Upper lobe of left lung (tissue), 4 donors: Measurements from ENCODE around the gene DUSP23.

ENCODE experiments used
- CTCF ChIP-seq, 6 experiments: fragments of 450-650 bp in 4 of 6; fragments of 200-600 bp in 2 of 6; sonication (generic) in 2 of 6; IDR thresholded peaks; one replicate each; pipeline ENCODE4 v1.5.1; 2016 to 2019; ENCODE audit warnings: antibody characterized with exemption in 6 of 6
- EP300 ChIP-seq, 4 donors: sonication (generic); formaldehyde crosslinking; IDR thresholded peaks; one replicate each; pipeline ENCODE4 v1.5.1; 2017; ENCODE audit warnings: antibody characterized with exemption in 4 of 4, control low read depth in 2 of 4
- POLR2A ChIP-seq, 4 donors: fragments of 450-650 bp; IDR thresholded peaks; one replicate each; pipeline ENCODE4 v1.5.1; 2016 to 2017; ENCODE audit warnings: antibody characterized with exemption in 4 of 4, mild to moderate bottlenecking in 2 of 4
- POLR2AphosphoS5 ChIP-seq, 2 donors: sonication (generic); formaldehyde crosslinking; IDR thresholded peaks; one replicate each; pipeline ENCODE4 v1.5.1; 2017; ENCODE audit warnings: antibody characterized with exemption in 2 of 2

- TF ChIP-seq CTCF (IDR thresholded peaks at IDR 0.05) (no peak), POLR2A (IDR thresholded peaks at IDR 0.05) (no peak), POLR2AphosphoS5 (IDR thresholded peaks at IDR 0.05) (no peak), EP300 (IDR thresholded peaks at IDR 0.05) (no peak)
These were observed 36.7 kb downstream of the DUSP23 start for GRCh38 chr1:159817276-159818041.
